Measurements from ENCODE around the gene AEN. TPM values are rescaled to one million over a fixed set of nuclear protein-coding genes. Genes with fewer than 3 reads are reported as not detected.

Gene AEN
- 10 to 100 TPM in 5 of 6 donors, 1 to 10 TPM in 1; 7.5 to 37.6 (median 18.4) TPM for total RNA-seq

DNA sequence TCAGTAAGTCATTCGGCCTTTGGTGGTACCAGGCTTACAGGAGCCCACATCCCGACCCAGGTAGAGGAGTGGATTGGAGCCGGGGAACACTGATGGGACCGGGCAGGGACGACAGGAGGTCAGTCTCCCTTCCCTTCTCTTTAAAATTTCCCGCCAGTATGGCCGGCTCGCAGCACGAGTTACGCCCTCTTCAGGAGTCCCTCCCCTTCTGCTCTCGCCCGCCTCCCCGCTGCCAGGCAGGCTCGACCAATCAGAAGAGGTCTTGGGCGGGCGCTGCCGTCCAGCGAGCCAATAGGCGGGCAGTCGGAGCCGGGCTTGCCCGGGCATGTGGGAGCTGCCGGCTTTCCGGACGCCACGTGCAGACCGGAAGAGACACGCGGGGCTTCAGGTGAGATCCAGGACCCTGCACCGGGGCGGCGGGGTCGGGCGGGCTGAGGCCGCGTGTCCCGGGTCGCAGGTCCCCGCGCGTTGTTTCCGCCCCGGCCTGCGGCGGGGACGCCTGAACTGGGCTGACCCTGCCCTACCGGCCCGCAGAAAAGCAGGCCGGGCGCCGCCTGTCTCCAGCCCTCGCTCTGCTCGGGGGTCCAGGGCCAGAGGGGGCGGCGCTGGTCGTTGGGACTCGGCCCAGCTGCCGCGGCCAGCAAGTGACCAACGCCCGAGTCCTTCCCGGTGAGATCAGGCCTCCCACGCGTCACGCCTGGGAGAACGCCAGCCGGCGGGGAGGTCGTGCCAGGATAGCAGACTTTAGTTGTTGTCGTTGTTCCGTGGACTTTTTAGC lies at the start of gene AEN:
Gene AEN, plus strand, starts transcription at position 346 of the 778 bp plus-strand sequence. CDS start 4,870 bp downstream, outside the sequence.
- Histone ChIP-seq H3K36me3 (peaks cover 0 to 3% (median under 1%) of the 10 kb centered on the region in 4 donors), H3K4me1 (peaks cover 28 to 44% (median 31%) of the 10 kb centered on the region in 4 donors), H3K27me3 (no peaks in the 10 kb centered on the region), H3K9me3 (no peaks in the 10 kb centered on the region), H3K4me3 (peak within 1 kb of the TSS; percentile 70 to 86 (median 80)), H3K27ac (peak within 1 kb of the TSS; percentile 75 to 81 (median 78))
- 0 to 1% methylated on average over 36 to 44 of the region's 71 CpGs for WGBS, 2 donors
- ATAC-seq (ENCODE audit: low FRiP score in 2 of 2), result peak; percentile 98
- peak; percentile 97 to 98 for DNase-seq
- peak in 2 of 6 experiments; percentile 39 to 40 for TF ChIP-seq CTCF (IDR thresholded peaks at IDR 0.05)
- peak; percentile 23 to 68 for TF ChIP-seq POLR2AphosphoS5 (IDR thresholded peaks at IDR 0.05)
- peak in 2 of 4 donors; percentile 52 to 66 for TF ChIP-seq POLR2A (IDR thresholded peaks at IDR 0.05)
- TF ChIP-seq EP300 (IDR thresholded peaks at IDR 0.05), result no peak

DNA sequence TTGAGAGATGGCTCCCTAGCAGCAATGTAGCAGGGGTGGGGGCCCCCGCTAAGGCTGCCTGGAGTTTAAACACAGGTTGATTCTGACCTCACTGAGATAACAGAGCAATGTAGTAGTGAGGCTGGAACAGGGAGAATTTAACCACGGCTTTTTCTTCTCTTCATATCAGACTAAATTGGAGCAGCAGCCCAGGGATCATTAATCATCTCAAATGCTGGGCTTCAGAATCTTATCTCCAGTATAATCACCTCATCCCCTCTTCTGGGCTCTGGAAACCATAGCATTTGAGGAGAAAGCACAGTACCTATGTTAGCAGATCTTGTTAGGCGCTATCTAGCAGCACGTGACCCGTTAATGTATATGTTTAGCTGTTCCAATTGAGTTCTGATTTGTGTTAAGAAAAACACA lies 49.3 kb upstream of the AEN start:
- DNase-seq, result no peak
- H3K4me3 ChIP-seq, result no peak overlapping the region
- no peaks in the 10 kb centered on the region for H3K36me3 ChIP-seq
- H3K9me3 ChIP-seq, result no peaks in the 10 kb centered on the region
- TF ChIP-seq POLR2AphosphoS5 (IDR thresholded peaks at IDR 0.05), result no peak
- TF ChIP-seq POLR2A (IDR thresholded peaks at IDR 0.05), result no peak
- no peak for TF ChIP-seq CTCF (IDR thresholded peaks at IDR 0.05)
- TF ChIP-seq EP300 (IDR thresholded peaks at IDR 0.05), result no peak
- no peak for ATAC-seq (ENCODE audit: low FRiP score in 2 of 2)
- no peaks in the 10 kb centered on the region for H3K4me1 ChIP-seq
- 54 to 56% methylated on average over 5 of the region's 5 CpGs for WGBS, 2 donors
- no peak overlapping the region for H3K27ac ChIP-seq
- no peaks in the 10 kb centered on the region for H3K27me3 ChIP-seq

GRCh38 chr15:88574077-88574476 lies 47.1 kb upstream of the AEN start:
- H3K4me1 ChIP-seq, result no peaks in the 10 kb centered on the region
- ATAC-seq (ENCODE audit: low FRiP score in 2 of 2) (no peak), DNase-seq (no peak)
- H3K4me3 ChIP-seq, result no peak overlapping the region
- H3K27ac ChIP-seq, result no peak overlapping the region
- no peaks in the 10 kb centered on the region for H3K9me3 ChIP-seq
- no peaks in the 10 kb centered on the region for H3K36me3 ChIP-seq
- WGBS, 2 donors, result 48 to 62% methylated on average over 1 of the region's 1 CpG
- no peaks in the 10 kb centered on the region for H3K27me3 ChIP-seq
- TF ChIP-seq CTCF (IDR thresholded peaks at IDR 0.05) (no peak), POLR2A (IDR thresholded peaks at IDR 0.05) (no peak), POLR2AphosphoS5 (IDR thresholded peaks at IDR 0.05) (no peak), EP300 (IDR thresholded peaks at IDR 0.05) (no peak)

DNA sequence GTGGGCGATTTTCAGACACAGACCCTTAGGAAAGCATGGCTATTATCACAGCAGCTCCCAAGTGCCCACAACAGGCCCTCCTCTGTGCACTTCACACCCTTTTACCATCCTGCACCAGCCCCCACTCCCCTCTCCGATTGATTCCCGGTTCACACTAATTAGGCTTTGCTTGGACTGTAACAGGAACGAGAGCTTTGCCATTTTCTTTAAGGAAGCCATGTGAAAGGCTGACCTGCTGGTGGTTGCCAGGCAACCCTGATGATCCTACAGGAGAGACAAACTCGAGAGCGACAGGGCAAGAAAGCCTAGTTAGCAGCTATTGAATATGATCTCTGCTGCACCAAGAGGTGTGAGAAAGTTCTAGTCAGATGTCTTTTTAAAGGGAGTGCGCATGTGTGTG lies 46.5 kb upstream of the AEN start:
- DNase-seq (no peak), ATAC-seq (ENCODE audit: low FRiP score in 2 of 2) (no peak)
- 42 to 44% methylated on average over 7 of the region's 7 CpGs for WGBS, 2 donors
- Histone ChIP-seq H3K27ac (no peak overlapping the region), H3K9me3 (no peaks in the 10 kb centered on the region), H3K36me3 (no peaks in the 10 kb centered on the region), H3K4me1 (no peaks in the 10 kb centered on the region), H3K4me3 (no peak overlapping the region), H3K27me3 (no peaks in the 10 kb centered on the region)
- TF ChIP-seq CTCF (IDR thresholded peaks at IDR 0.05) (no peak), POLR2AphosphoS5 (IDR thresholded peaks at IDR 0.05) (no peak), POLR2A (IDR thresholded peaks at IDR 0.05) (no peak)

- DNase-seq, result no peak
- no peaks in the 10 kb centered on the region for H3K9me3 ChIP-seq
- WGBS, 2 donors, result 72 to 76% methylated on average over 3 of the region's 3 CpGs
Observed at GRCh38 chr15:88579322-88579721, 41.8 kb upstream of the AEN start.

More at GRCh38 chr15:88579322-88579721, 41.8 kb upstream of the AEN start:
- Histone ChIP-seq H3K4me3 (no peak overlapping the region), H3K36me3 (no peaks in the 10 kb centered on the region), H3K4me1 (no peaks in the 10 kb centered on the region), H3K27me3 (no peaks in the 10 kb centered on the region), H3K27ac (no peak overlapping the region)
- no peak for ATAC-seq (ENCODE audit: low FRiP score in 2 of 2)
- TF ChIP-seq POLR2A (IDR thresholded peaks at IDR 0.05) (no peak), POLR2AphosphoS5 (IDR thresholded peaks at IDR 0.05) (no peak), EP300 (IDR thresholded peaks at IDR 0.05) (no peak), CTCF (IDR thresholded peaks at IDR 0.05) (no peak)
